Head of caudate nucleus (tissue), 42 donors: ENCODE measurements around the gene AKAP13.
"Not testable (repeated sequence)": the region's sequence is repeated elsewhere in the genome, so short reads cannot be mapped to it uniquely, and the experiment has no call there.

ENCODE experiments used
- DNase-seq, 42 donors: peaks; one replicate each; pipeline versions ENCODE4 v3.0.0 to v3.0.0-alpha.2; 2020 to 2021; ENCODE audit warnings: mixed read lengths in 7 of 42
- intact Hi-C: fragments of 100-400 bp; cut with DNase I; formaldehyde crosslinking; loops from one replicate; pipeline ENCODE4 v1.15.0; 2022

The AKAP13 gene

DNA sequence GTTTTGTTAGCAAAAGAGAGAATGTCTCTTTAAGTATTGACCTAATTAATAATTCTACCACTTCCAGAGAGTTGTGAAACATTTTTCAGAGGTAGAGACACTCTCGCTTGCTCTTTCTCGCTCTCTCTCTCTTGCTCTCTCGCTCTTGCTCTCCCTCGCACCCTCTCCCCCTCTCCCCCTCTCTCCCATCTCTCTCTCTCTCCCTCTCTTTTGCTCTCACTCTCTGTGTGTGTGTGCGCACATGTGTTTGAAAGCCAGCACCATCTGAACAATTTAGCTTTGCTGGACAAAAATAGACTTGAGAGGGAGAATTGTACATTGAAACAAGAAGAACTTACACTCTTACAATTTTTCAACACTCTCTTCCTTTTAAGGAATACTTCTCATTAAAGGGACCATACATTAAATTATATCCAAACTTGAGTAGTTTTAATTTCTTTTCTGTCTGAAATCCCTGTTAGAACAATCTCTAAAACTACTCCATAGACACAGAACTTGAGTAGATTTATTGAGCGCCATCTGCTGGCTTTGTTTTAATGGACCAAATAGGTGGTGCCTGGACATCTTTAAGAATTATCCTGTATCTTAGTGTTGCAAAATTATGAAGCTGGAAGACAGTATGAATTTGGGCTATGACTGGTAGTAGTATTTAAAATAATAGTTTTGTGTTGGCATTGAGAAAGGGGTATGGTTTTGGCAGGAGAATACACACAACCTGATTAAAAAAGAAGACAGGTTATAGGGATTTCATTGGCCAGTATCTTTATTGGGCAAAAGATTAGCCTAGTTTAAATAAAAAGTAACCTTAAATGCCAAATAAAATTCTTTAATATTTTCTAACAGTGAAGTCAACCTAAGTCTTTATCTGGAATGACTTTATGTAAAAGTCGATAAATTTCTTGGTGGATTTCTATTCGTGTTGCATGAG is 124.6 kb downstream of the AKAP13 start:
- intact Hi-C loops: no loop called here

DNA sequence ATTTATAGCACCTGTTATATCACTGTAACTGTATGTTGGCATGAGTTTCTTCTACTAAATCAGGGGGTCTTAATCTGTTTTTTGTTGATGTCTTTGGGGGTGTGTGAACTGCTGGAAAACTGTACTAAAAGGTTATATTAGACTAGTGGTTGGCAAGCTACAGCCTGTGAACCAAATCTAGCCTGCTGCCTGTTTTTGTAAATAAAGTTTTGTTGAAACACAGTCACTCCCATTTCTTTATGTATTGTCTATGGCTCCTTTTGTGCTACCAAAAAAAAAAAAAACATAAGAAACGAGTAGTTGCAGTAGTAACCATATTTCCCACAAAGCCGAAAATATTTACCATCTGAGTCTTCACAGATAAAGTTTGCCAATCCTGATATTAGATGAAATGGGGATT is 126.7 kb downstream of the AKAP13 start:
- no peak for DNase-seq
- intact Hi-C loops: no loop called here

More for the DNA sequence above, 124.6 kb downstream of the AKAP13 start:
- peak in 25 of 42 donors; percentile 14 to 79 (median 53) for DNase-seq

DNA sequence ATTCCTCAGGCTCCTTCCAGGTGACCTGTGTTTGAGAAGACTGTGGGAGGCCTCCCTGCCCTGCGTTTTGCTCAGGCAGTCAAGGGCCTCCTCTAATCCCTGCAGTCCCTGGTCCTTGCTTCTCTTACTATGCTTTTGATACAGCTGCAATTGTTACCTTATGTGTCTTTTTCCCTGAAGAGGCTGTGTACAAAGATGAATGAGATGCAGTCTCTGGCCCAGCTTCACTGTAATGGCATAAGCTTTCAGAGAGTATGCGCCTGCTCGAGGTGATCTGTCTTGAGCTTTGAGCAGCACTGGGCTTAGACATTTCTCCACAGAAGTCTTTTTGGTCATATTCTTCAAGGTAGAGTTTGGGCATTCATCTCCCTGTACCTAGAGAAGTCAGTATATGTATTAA is 129.6 kb downstream of the AKAP13 start:
- no peak for DNase-seq
- intact Hi-C loops: no loop called here

DNA sequence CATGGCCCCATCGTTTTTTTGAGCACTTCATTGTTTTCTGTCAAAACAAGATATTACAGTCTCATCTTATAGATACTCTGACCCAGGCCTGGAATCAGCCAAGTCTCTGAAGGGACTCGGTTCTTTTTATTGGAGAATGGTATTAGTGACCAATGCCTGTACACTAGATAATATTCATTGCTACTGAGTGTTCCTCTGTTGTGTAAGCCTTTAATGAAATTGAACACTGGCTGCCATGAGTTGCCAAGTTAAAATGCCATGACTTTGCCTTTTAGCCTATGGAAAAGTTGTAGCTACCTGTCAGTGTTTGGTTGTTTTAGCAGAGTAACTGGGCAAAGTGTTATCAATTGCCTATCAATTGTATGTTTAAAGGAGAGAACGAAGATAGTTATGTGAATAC is 134.0 kb downstream of the AKAP13 start:
- intact Hi-C loops: no loop called here
- no peak for DNase-seq

DNA sequence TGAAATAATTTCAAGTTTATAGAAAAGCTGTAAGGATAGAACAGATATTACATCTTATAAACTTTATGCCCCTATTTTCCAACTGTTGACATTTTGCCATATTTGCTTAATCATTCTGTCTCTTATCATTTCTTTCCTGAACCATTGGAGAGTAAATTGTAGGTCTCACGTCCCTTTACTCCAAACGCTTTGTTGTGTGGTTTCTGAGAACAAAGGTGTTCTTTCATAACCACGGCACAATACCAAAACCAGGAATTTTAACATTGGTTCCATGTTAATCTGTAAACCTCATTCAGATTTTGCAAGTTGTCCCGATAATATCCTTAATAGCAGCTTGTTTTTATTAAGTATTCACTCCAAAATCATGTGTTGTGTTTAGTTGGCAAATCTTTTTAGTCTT is 134.8 kb downstream of the AKAP13 start:
- intact Hi-C loops: no loop called here
- no peak for DNase-seq

DNA sequence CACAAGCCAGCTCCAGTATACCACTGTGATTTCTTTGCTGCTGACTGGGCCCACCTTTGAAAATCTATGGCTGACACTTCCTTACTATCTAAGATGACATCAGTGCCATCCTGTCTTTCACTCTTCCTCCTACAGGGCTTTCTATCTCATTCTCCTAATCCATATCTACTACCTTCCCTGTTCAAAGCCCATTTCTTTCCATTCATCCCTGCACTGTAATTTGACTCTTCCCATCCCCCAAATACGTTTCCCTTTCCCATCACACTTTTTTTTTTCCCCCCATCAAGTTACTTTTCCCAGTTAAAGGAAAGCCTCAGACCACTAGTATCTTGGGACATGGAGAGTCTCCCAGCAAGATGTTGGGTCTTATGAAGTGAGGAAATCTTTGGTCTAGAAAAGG is 136.7 kb downstream of the AKAP13 start:
- intact Hi-C loops: no loop called here
- DNase-seq: no peak

DNA sequence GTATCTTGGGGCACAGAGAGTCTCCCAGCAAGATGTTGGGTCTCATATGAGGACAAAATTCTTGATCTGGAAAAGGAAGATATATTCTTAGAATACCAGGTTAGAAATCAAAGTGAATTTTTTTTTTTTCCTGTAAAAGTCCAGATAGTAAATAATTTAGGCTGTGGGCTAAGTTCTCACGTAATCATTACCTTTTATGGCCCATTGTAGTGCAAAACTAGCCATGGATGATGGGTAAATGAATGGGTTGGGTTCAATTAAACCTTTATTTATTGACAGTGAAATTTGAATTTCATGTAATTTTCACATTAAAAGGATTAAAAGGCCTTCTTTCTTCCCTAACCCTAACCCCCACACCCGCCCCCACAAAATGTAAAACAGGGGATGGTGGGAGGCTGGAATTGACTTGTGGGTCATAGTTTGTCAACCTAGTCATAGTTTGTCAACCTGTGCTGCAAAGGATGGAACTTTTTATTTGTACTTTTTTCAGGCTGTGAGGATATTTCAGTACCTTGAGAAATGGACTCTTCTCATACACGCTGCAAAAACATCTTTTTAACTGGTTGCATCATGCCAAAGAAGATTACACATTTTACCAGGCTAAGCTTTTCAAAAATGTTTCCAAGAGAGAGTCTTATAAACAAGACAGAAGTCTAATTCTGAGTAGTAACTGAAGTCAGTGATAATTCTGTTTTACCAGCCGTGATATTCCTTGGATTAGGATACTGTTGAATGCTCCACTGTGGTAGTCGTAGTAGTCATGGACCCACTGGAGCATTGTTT is 138.8 kb downstream of the AKAP13 start:
- intact Hi-C loops: no loop called here
- no peak for DNase-seq

DNA sequence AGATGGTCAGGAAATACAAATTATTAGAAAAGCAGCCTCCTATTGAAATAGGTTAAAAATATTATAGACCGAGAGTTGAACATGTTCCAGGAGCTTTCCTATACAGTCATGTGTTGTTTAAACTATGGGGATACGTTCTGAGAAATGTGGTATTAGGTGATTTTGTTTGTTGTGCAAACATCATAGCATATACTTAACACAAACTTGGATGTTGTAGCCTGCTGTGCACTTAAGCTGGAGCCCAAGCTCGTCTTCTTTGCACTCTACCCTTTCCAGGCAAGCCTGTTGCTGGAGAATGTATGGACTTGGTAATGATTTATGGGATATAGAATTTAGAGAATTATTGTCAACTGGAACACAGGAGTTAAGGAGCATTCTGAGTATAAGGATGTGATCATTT is 140.2 kb downstream of the AKAP13 start:
- intact Hi-C loops: no loop called here
- DNase-seq: no peak

DNA sequence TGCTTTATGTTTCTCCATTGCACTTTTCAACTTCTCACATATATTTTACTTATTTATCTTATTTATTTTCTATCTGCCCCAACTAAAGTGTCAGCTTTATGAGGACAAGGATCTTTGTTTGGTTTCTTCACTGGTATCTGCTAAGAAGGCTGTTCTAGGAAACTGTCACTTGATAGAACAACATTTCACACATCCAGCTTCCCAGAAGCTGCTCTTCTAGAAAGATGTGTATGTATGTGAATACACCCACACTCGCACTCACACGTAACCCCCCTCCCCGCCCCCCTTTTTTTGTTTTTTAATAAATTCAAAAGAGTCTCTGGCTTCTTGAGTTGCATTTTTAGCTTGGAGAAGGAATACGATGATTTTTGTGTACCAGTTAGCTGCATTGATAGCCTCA is 143.1 kb downstream of the AKAP13 start:
- intact Hi-C loops: no loop called here
- DNase-seq: no peak

DNA sequence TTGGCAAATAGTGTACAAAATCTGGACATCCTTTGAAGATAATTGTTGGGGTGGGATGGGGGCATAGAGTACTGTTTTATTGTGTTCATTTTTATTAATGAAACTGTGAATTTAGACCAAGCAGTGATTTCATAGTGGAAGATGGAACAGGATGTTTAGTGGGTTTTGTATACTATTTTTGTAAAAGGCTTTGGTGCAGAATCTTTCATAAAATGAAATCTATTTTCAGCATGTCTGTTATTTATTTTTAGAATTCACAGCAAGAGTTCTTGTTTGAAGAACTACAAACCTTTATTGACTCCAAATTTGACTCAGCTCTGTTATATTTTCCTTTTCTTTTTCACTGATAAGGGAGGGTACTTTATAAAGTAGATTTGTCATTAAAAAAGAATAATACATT is 145.4 kb downstream of the AKAP13 start:
- intact Hi-C loops: no loop called here
- no peak for DNase-seq

DNA sequence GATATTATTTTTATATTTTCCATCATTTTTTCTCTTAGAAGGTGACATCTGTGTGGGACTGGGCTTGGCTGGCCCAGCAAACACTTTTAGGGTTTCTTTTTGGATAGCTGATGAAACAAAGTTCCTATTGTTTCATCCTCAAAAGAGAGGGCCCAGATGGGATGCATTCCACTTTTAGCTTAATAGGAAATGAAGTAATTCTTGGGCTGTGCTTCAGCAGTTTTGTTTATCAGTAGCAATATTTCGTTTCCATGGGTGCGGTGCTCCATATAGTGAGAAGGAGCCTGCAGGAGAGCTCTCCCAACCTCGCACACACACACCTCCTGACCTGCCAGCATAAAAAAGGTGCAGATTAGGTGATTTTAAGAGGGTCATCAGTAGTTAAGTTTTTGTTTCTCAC is 147.5 kb downstream of the AKAP13 start:
- DNase-seq: no peak
- intact Hi-C loops: no loop called here

DNA sequence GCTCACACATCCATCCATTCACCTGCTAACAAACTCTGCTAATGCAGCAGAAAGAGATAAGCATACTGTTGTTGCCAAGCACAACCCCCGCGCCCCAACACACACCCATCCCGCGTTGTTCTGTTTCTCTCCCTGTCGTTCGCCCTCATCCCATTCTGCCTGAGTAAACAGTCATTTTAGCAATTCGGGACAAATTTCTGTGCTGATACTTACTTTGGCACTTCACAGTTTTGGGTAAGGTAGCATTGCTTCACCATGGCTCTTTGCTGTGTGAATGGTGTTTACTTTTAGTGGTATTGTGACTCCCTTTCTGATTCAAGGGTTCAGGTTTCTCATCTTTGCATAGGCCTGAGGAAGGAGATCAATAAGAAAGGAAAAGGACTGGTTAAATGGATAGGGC is 149.7 kb downstream of the AKAP13 start:
- DNase-seq: no peak
- intact Hi-C loops: no loop called here

DNA sequence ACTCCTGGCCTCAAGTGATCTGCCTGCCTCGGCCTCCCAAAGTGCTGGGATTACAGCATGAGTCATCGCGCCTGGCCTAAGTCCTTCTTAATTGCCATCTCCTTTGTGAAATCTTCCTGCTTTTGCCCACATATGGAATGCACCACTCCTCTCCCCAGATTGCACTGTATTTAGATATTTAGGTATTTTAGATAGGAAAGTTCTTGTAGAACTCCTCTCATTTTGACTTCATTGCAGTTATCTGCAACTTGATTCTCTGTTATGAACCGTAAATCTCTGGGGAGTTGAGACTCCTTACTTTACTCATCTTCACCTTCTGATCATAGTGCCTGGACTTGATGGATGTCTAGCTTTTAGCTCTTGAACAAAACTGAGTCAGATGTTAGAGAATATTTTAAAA is 150.7 kb downstream of the AKAP13 start:
- intact Hi-C loops: no loop called here
- no peak for DNase-seq

DNA sequence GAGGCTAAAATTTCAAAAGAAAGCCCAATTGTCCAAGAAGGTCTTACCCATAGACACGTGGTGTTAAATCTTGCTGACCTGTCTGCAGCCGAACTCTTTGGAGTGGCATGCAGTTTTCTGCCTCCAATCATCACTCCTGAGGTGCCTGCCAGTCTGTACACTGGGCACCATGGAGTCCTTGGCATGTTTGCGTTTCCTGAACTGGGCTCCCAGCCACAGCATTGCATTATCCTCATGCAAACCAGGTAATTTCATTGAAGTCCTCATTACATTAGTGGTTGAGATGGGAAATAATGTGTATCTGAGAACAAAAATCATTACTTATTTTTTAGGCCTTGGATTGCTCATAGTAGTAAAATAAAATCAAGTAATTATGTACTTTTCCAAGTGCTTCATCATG is 152.3 kb downstream of the AKAP13 start:
- intact Hi-C loops: no loop called here
- DNase-seq: no peak

DNA sequence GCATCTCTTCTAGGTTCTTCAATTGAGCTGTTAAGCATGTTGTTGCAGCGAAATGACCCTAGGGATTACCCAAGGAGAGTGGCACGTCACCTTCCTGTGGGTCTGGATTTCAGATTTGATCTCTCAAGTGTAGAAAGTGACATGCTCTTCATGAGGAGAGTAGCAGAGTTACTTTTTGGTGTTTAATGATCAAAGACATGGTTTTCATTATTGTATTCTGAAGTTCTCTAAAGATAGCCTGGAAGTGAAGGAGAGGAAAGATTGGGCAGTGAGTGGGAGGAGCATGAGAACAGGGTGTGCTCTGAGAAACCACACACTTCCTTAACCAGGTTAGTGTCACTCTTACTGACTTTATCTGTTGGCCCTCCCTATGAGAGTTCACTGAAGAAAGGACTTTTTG is 153.6 kb downstream of the AKAP13 start:
- intact Hi-C loops: no loop called here
- DNase-seq: no peak

DNA sequence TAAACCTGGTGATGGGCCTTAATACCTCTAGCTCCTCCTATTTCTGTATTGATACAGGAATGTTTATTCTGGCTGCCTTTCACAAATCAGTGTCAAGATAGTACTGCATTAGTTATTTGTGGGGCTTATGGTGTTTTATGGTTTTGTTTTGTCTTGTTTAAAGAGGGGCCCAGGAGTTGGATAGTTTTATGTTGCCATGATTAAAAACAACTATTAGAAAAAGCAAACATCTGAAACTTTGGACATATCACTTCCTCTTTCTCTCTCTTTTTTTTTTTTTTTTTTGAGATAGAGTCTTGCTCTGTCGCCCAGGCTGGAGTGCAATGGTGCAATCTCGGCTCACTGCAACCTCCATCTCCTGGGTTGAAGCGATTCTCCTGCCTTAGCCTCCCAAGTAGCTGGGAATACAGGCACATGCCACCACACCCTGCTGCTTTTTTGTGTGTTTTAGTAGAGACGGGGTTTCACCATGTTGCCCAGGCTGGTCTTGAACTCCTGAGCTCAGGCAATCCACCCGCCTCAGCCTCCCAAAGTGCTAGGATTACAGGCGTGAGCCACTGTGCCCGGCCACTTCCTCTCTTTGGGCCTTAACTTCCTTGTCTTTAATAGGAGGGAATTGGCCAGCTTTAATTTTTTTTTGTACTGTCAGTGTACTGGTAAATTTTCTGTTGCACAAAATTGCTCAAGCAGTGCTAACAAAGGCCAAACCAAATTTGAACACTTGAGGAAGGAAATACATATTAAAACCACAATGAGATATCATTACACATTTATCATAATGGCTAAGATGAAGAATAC is 155.3 kb downstream of the AKAP13 start:
- DNase-seq: peak in 1 of 42 donors; percentile 18

DNA sequence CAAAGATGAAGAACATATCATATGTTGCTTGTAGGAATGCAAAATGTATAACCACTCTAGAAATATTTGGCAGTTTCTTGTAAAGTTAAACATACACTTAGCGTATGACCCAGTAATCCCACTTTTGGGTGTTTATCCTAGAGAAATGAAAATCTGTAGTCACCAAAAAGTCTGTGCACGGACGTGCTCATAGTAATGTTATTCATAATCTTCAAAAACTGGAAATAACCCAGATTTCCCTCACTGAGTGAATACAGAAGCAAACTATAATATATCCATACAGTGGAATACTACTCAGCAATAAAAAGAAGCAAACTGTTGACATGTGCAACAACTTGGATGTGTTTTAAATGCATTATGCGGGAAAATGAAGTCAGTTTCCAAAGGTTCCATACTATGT is 155.9 kb downstream of the AKAP13 start:
- intact Hi-C loops: no loop called here
- DNase-seq: no peak

More for the DNA sequence above, 155.3 kb downstream of the AKAP13 start:
- intact Hi-C loops: not testable (repeated sequence)

DNA sequence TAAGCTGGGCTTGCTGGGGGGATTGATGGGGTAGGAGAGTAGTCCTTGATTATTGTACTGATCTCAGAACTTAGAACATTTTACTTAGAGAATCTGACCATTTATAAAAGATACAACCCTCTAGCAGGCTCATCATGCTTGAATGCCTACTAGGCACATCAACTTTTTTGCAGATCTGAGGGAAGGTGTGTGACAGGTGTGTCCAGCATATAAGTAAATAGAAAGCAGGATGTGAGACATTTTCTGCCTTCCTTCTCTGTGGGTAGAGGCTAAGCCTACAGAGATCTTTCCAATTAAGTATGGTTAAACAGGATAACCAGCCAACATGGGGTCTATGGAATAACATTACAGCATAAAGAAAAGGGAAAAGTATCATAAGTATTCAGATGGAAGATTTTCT is 159.1 kb downstream of the AKAP13 start:
- intact Hi-C loops: no loop called here
- no peak for DNase-seq

DNA sequence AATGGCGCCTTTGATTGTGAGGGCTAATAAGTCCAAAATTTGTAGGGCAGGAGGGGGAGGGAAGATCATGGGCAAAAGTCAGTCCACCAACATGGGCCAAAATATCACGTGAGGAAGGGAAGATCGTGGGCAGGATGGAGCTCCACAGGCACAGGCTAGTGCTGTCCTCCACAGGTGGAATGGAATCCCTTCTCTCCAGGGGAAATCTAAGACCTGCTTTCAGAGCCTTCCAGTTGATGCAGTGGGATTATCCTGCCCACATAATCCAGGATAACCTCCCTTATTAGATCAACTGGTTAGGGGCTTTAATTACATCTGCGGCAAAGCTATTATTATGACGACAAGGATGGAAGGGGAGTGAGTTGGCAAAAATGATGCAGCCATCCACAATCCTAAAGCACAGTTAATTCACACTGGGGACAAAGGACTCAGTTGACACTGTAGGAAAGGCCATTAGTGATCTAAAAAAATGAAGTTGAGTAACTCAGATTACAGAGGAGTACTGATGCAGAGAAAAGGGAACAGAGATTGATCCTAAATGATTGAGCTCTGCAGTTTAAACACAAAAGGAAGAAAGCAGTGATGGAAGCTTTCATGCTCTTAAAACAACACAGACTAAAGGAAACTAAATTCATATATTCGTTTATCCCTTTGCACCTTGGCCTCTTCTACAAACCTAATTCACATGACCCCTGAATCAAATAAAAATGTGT is 159.8 kb downstream of the AKAP13 start:
- intact Hi-C loops: no loop called here
- DNase-seq: no peak
